ENCODE results near the gene TPD52L2.
"Not testable (repeated sequence)": the region's sequence is repeated elsewhere in the genome, so short reads cannot be mapped to it uniquely, and the experiment has no call there.

TPD52L2 gene

GRCh38 chr20:63919130-63919529 lies 54.1 kb downstream of the TPD52L2 start:
- TF ChIP-seq, protein P1, sequence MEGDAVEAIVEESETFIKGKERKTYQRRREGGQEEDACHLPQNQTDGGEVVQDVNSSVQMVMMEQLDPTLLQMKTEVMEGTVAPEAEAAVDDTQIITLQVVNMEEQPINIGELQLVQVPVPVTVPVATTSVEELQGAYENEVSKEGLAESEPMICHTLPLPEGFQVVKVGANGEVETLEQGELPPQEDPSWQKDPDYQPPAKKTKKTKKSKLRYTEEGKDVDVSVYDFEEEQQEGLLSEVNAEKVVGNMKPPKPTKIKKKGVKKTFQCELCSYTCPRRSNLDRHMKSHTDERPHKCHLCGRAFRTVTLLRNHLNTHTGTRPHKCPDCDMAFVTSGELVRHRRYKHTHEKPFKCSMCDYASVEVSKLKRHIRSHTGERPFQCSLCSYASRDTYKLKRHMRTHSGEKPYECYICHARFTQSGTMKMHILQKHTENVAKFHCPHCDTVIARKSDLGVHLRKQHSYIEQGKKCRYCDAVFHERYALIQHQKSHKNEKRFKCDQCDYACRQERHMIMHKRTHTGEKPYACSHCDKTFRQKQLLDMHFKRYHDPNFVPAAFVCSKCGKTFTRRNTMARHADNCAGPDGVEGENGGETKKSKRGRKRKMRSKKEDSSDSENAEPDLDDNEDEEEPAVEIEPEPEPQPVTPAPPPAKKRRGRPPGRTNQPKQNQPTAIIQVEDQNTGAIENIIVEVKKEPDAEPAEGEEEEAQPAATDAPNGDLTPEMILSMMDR (conservative IDR thresholded peaks at IDR 0.05) = no peak
- H3K27ac ChIP-seq = no peak overlapping the region

DNA sequence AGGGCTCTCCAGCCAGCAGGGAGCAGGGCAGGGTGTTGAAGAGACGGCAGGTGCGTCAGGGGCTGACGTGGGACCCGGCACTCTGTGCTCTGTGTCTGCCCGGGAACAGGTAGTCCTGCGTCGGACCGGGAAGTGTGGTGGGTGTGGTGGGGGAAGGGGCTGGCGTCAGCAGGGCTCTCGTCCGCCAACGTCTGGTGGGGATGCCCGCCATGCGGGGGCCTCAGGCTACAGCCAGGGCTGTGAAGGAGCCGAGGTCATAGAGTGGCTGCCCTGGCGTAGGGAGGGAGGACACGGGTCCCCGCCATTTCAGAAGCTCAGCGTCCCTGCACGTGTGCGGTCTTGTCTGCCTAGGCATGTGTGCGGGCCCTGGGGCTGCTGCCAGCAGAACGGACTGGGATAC lies 55.2 kb downstream of the TPD52L2 start:
- H3K27ac ChIP-seq = no peak overlapping the region; the same call in 1 of the 2 replicates
- TF ChIP-seq, protein P1 (conservative IDR thresholded peaks at IDR 0.05) = no peak

- TF ChIP-seq, protein P1 (conservative IDR thresholded peaks at IDR 0.05) = no peak
- H3K27ac ChIP-seq = no peak overlapping the region; the same call in 1 of the 2 replicates
These were observed 58.6 kb downstream of the TPD52L2 start for GRCh38 chr20:63923651-63924050.

- TF ChIP-seq, protein P1 (conservative IDR thresholded peaks at IDR 0.05) = no peak
- H3K27ac ChIP-seq = peak overlapping the region; percentile 80
These were observed 59.2 kb downstream of the TPD52L2 start for GRCh38 chr20:63924241-63924640.

- peak overlapping the region; percentile 80 for H3K27ac ChIP-seq
- TF ChIP-seq, protein P1 (conservative IDR thresholded peaks at IDR 0.05) = no peak
These were observed 61.2 kb downstream of the TPD52L2 start for GRCh38 chr20:63926298-63926697.

DNA sequence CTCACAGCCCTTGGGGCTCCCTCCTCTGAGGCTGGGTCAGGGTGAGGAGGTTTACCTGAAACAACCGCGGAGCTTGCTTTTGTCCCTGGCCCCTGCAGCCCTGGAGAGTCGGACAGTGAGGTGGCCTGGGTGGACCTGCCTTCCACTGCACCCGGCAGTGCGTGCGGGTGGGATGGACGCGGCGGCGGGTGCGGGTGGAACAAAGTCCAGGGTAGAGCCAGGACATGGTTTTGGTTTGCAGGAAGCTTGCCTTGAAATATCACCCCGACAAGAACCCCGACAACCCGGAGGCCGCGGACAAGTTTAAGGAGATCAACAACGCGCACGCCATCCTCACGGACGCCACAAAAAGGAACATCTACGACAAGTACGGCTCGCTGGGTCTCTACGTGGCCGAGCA lies 64.0 kb downstream of the TPD52L2 start:
- H3K27ac ChIP-seq = no peak overlapping the region
- TF ChIP-seq, protein P1 (conservative IDR thresholded peaks at IDR 0.05) = no peak

GRCh38 chr20:63929473-63929883 lies 64.4 kb downstream of the TPD52L2 start:
- H3K27ac ChIP-seq = not testable (repeated sequence)

GRCh38 chr20:63930971-63931553 lies 66.0 kb downstream of the TPD52L2 start:
- H3K27ac ChIP-seq = peak overlapping the region; percentile 21
- TF ChIP-seq, protein P1 (conservative IDR thresholded peaks at IDR 0.05) = no peak
